ENCODE measurements around the gene MYO5A. TPM values are rescaled to one million over a fixed set of nuclear protein-coding genes. Genes with fewer than 3 reads are reported as not detected.

The MYO5A gene
- total and polyA plus RNA-seq, 9 of the 15 experiments (the other 6 are each of a cell fraction or from before 2014, with no cell fraction given): 0.03 to 0.82 (median 0.40) TPM

GRCh38 chr15:52283281-52283680 is 245.4 kb downstream of the MYO5A start:
- Histone ChIP-seq H3K9ac (ENCODE audit: insufficient read depth in 1 of 2, low read depth in 2 of 2, low read length in 2 of 2) (no peak overlapping the region), H3K27me3 (ENCODE audit: control insufficient read depth in 2 of 2, insufficient read depth in 2 of 2, low read length in 2 of 2) (peaks cover 5 to 61% of the 10 kb centered on the region in 2 experiments; a peak in 4 of 5 replicates), H3K4me3 (no peak overlapping the region), H3K79me2 (ENCODE audit: control insufficient read depth, insufficient read depth, low read length) (no peaks in the 10 kb centered on the region), H3K4me1 (replicated peaks in 1 of 2; ENCODE audit: control insufficient read depth in 2 of 2, insufficient read depth in 2 of 2, low read length in 2 of 2) (no peaks in the 10 kb centered on the region), H3K27ac (ENCODE audit: extremely low read depth, low read depth, low read length) (no peak overlapping the region), H3K9me1 (ENCODE audit: control insufficient read depth, insufficient read depth, low read length) (no peaks in the 10 kb centered on the region), H3K9me3 (replicated peaks; ENCODE audit: control insufficient read depth, insufficient read depth, low read depth, low read length) (no peaks in the 10 kb centered on the region), H3K4me2 (ENCODE audit: insufficient read depth, low read length) (no peak overlapping the region), H4K20me1 (replicated peaks; ENCODE audit: control insufficient read depth, insufficient read depth, low read length) (no peaks in the 10 kb centered on the region), H2AFZ (ENCODE audit: low read depth, low read length) (no peak overlapping the region), H3K36me3 (ENCODE audit: control insufficient read depth, insufficient read depth, low read length) (no peaks in the 10 kb centered on the region)
- ChIA-PET CTCF (ENCODE audit: low intra/inter-chr PET ratio) (no interaction called here), POLR2A (no interaction called here)
- in situ Hi-C loops (cut with MboI): no loop called here
- TF ChIP-seq ZNF444 (CRISPR knock-in tag; IDR thresholded peaks at IDR 0.05) (no peak), BMI1 (IDR thresholded peaks at IDR 0.05; ENCODE audit: low read length) (no peak), ZNF133 (CRISPR knock-in tag; IDR thresholded peaks at IDR 0.05) (no peak), NONO (IDR thresholded peaks at IDR 0.05; ENCODE audit: low read depth in 2 of 2, low read length in 1 of 2) (no peak), ZNF699 (CRISPR knock-in tag; IDR thresholded peaks at IDR 0.05; ENCODE audit: insufficient replicate concordance) (no peak), SRSF1 (IDR thresholded peaks at IDR 0.05; ENCODE audit: low read depth, low read length) (no peak), E2F4 (CRISPR knock-in tag; IDR thresholded peaks at IDR 0.05; ENCODE audit: low read depth) (no peak), GATAD2A (IDR thresholded peaks at IDR 0.05) (no peak)
- WGBS (ENCODE audit: insufficient coverage, low coverage, missing lambda C conversion rate): 3% methylated on average over 6 of the region's 6 CpGs
- ATAC-seq (no peak), FAIRE-seq (no peak), DNase-seq (ENCODE audit: extremely low read depth in 1 of 4, low spot score in 3 of 4) (no peak)
- no TSS peak for BruUV-seq (replicated peaks)
- intact Hi-C loops (cut with micrococcal nuclease): no loop called here

All from K562 (cell line).